ENCODE results near the gene AKAP13. TPM values are rescaled to one million over a fixed set of nuclear protein-coding genes. Genes with fewer than 3 reads are reported as not detected.

Gene AKAP13, protein sequence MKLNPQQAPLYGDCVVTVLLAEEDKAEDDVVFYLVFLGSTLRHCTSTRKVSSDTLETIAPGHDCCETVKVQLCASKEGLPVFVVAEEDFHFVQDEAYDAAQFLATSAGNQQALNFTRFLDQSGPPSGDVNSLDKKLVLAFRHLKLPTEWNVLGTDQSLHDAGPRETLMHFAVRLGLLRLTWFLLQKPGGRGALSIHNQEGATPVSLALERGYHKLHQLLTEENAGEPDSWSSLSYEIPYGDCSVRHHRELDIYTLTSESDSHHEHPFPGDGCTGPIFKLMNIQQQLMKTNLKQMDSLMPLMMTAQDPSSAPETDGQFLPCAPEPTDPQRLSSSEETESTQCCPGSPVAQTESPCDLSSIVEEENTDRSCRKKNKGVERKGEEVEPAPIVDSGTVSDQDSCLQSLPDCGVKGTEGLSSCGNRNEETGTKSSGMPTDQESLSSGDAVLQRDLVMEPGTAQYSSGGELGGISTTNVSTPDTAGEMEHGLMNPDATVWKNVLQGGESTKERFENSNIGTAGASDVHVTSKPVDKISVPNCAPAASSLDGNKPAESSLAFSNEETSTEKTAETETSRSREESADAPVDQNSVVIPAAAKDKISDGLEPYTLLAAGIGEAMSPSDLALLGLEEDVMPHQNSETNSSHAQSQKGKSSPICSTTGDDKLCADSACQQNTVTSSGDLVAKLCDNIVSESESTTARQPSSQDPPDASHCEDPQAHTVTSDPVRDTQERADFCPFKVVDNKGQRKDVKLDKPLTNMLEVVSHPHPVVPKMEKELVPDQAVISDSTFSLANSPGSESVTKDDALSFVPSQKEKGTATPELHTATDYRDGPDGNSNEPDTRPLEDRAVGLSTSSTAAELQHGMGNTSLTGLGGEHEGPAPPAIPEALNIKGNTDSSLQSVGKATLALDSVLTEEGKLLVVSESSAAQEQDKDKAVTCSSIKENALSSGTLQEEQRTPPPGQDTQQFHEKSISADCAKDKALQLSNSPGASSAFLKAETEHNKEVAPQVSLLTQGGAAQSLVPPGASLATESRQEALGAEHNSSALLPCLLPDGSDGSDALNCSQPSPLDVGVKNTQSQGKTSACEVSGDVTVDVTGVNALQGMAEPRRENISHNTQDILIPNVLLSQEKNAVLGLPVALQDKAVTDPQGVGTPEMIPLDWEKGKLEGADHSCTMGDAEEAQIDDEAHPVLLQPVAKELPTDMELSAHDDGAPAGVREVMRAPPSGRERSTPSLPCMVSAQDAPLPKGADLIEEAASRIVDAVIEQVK (N-terminal part only)
- 74.4 and 85.0 TPM in 2 replicates for total RNA-seq

DNA sequence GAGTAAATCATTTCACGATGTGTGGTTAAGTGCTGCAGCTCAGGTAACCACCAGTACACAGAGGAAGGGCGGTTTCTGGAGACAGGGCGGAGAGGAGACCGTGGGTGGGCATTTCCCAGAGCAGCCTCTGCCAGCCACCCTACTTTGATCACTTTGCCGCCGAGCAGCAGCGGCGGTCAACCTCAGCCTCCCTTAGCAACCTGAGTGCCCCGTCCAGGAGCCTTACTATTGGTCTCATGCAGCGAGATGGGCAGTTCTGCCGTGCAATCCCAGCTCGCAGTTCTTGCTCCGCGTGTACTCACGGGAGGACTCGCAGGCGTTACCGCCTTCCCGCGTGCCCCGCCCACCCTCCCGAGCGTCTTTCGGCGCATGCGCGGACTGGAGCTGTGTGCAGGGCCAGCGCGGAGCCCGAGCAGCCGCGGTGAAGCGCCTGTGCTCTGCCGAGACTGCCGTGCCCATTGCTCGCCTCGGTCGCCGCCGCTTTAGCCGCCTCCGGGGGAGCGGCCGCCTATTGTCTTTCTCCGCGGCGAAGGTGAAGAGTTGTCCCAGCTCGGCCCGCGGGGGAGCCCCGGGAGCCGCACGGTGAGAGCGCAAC lies at the start of gene AKAP13:
Gene AKAP13 (plus strand): TSS at position 387 of the 595 bp plus-strand sequence. CDS start 105,118 bp downstream, outside the sequence.

DNA sequence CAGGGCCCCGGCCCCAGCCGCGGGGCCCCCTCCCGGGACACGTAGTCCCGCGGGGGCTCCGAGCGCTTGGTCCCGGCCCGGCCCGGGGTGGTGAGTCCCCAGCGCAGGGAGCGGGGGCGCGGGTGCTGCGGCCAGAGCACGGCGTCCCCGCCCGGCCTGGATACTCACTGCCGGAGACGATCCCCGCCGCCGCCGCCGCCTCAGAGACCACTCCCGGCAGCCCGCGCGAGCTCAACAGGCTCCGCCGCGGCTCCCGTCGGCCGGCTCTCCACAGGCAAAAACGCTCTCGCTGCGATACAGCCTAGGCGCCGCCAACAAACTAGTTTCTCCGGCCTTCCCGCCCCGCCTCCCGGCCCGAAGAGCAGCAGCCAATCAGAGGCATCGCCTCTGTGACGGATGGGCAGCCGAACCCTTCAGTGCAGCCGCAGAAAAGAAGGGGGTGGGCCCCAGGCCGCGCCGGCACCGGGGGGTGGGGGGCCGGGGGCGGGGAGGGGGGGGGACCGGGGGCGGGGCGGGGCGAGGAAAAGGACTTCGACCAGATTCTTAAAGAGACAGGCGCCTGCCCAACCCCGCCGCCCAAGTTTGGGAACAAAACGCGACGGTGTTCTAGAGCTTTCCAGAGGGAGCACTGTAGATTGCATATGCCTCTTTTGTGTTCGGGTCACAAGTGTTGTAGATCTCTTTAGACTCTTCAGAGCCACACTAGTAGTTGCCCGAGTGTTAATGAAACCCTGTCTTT lies 414.4 kb downstream of the AKAP13 start, which contains the start of gene KLHL25:
Gene KLHL25 (minus strand): TSS at position 328 of the 739 bp plus-strand sequence. CDS start 25,115 bp downstream, outside the sequence.

